Muscle of leg (tissue), 11 donors: ENCODE results near the gene OR6N1. TPM values are rescaled to one million over a fixed set of nuclear protein-coding genes. Genes with fewer than 3 reads are reported as not detected.

Experiments used
- DNase-seq: peaks from one replicate; pipeline ENCODE4 v3.0.0; 2013
- H3K27ac ChIP-seq: one replicate; pipeline ENCODE4 v1.5.1; 2013; ENCODE audit warnings: mild to moderate bottlenecking, low read length, control low read depth
- H3K27me3 ChIP-seq: one replicate; pipeline ENCODE4 v1.6.1; 2013; ENCODE audit warnings: low read length; ENCODE audit not compliant: control insufficient read depth, insufficient read depth
- H3K36me3 ChIP-seq: one replicate; pipeline ENCODE4 v1.6.1; 2013; ENCODE audit warnings: low read length; ENCODE audit not compliant: control insufficient read depth, insufficient read depth
- H3K4me1 ChIP-seq: one replicate; pipeline ENCODE4 v1.6.1; 2013; ENCODE audit warnings: low read length; ENCODE audit not compliant: control insufficient read depth, insufficient read depth
- H3K4me3 ChIP-seq: one replicate; pipeline ENCODE4 v1.5.1; 2013; ENCODE audit warnings: low read length, control low read depth
- H3K9me3 ChIP-seq: replicated peaks from 2 replicates; pipeline ENCODE4 v1.6.1; 2013; ENCODE audit warnings: low read depth, low read length; ENCODE audit not compliant: control insufficient read depth
- WGBS: methylation state at CpG from one replicate; pipeline ENCODE4 v1.1.5; 2013; ENCODE audit warnings: missing lambda C conversion rate; ENCODE audit not compliant: insufficient coverage; 5-methylcytosine and 5-hydroxymethylcytosine counted together
- polyA plus RNA-seq, 8 donors: library from polyadenylated mRNA; unstranded; fragments of 120-200 nt; gene quantifications; one replicate each; pipeline versions ENCODE4 v1.2.1 to v1.2.3, GENCODE V29; 2013; ENCODE audit warnings: inconsistent platforms in 1 of 8, low replicate concordance in 1 of 8; ENCODE audit not compliant: insufficient read length in 8 of 8, insufficient read depth in 1 of 8
- total RNA-seq: library from RNA; stranded (reverse); fragments of 120-200 nt; gene quantifications from one replicate; pipeline ENCODE4 v1.2.4, GENCODE V29; 2013

The OR6N1 gene
- total and polyA plus RNA-seq, 9 donors: not detected

GRCh38 chr1:158754420-158754819, 17.6 kb downstream of the OR6N1 start, which contains the start of gene OR6K6:
OR6K6 (plus strand) TSS chr1:158754720; CDS start chr1:158754888, 168 bp downstream.
- no peaks in the 10 kb centered on the region for H3K36me3 ChIP-seq
- no peaks in the 10 kb centered on the region for H3K4me1 ChIP-seq
- H3K4me3 ChIP-seq: no peak within 1 kb of the TSS
- no peak within 1 kb of the TSS for H3K27ac ChIP-seq
- no peaks in the 10 kb centered on the region for H3K9me3 ChIP-seq
- no peaks in the 10 kb centered on the region for H3K27me3 ChIP-seq
- no CpG with 5 or more reads among the region's 2 CpGs for WGBS
- no peak for DNase-seq

GRCh38 chr1:158752155-158752712, 19.8 kb downstream of the OR6N1 start:
- H3K27ac ChIP-seq: no peak overlapping the region
- no peaks in the 10 kb centered on the region for H3K9me3 ChIP-seq
- H3K36me3 ChIP-seq: no peaks in the 10 kb centered on the region
- no peak overlapping the region for H3K4me3 ChIP-seq
- no peaks in the 10 kb centered on the region for H3K4me1 ChIP-seq
- WGBS: 96% methylated on average over 5 of the region's 9 CpGs
- no peak for DNase-seq
- no peaks in the 10 kb centered on the region for H3K27me3 ChIP-seq

GRCh38 chr1:158735848-158736247, 36.1 kb downstream of the OR6N1 start:
- Histone ChIP-seq H3K36me3 (no peaks in the 10 kb centered on the region), H3K27me3 (no peaks in the 10 kb centered on the region), H3K27ac (no peak overlapping the region), H3K4me3 (no peak overlapping the region), H3K9me3 (no peaks in the 10 kb centered on the region), H3K4me1 (no peaks in the 10 kb centered on the region)
- no peak for DNase-seq

DNA sequence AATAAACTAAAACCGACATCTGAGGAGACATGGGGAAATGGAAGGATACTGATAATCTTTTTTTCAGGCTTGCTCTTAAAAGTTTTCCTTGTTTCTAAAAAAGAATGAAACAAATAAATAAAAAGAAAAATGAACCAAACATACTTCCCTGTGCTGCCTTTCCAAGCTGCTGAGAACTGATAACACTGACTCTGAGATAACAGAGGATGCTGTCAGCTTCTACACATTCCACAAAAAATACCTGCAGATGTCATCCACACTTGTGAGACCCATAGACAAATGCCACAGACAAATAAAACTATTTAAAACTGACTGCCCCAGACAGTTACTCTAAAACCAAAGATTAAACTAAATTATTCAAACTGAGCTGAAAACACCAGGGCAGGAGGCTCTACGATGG, 39.5 kb downstream of the OR6N1 start:
- Histone ChIP-seq H3K36me3 (no peaks in the 10 kb centered on the region), H3K27me3 (no peaks in the 10 kb centered on the region), H3K4me1 (no peaks in the 10 kb centered on the region), H3K9me3 (no peaks in the 10 kb centered on the region), H3K4me3 (no peak overlapping the region), H3K27ac (no peak overlapping the region)
- no peak for DNase-seq
- 20% methylated on average over 1 of the region's 2 CpGs for WGBS

GRCh38 chr1:158731707-158732106, 40.3 kb downstream of the OR6N1 start:
- WGBS: 79% methylated on average over 4 of the region's 4 CpGs
- H3K27me3 ChIP-seq: no peaks in the 10 kb centered on the region
- no peak for DNase-seq

DNA sequence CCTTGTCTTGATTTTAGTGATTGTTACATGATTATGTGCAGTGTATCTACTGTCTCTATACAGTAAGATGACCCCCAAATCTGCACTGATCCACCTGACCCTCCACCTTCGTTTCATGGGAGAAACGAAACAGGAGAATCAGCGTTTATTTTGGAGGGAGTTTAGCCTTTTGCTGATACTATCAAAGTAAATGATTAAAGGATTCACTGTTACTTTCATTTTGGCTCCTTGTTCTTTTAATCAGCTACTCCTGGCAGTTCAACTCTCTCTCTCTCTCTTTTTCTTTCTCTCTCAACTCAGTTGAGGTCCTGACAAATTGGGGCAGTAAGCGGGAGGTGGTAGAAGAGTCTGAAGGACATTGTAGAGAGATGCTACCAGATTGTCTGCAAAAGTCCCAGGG, 41.5 kb downstream of the OR6N1 start:
- Histone ChIP-seq H3K4me3 (no peak overlapping the region), H3K27me3 (no peaks in the 10 kb centered on the region), H3K9me3 (no peaks in the 10 kb centered on the region), H3K4me1 (no peaks in the 10 kb centered on the region), H3K27ac (no peak overlapping the region), H3K36me3 (no peaks in the 10 kb centered on the region)
- WGBS: no CpG with 5 or more reads among the region's 4 CpGs
- no peak for DNase-seq

More at GRCh38 chr1:158731707-158732106, 40.3 kb downstream of the OR6N1 start:
- no peak overlapping the region for H3K4me3 ChIP-seq
- no peaks in the 10 kb centered on the region for H3K36me3 ChIP-seq
- no peak overlapping the region for H3K27ac ChIP-seq
- no peaks in the 10 kb centered on the region for H3K4me1 ChIP-seq
- H3K9me3 ChIP-seq: no peaks in the 10 kb centered on the region

- H3K36me3 ChIP-seq: no peaks in the 10 kb centered on the region
- no peak for DNase-seq
- H3K9me3 ChIP-seq: no peaks in the 10 kb centered on the region
- H3K4me3 ChIP-seq: no peak overlapping the region
- WGBS: no CpG with 5 or more reads among the region's 3 CpGs
- no peaks in the 10 kb centered on the region for H3K4me1 ChIP-seq
- no peaks in the 10 kb centered on the region for H3K27me3 ChIP-seq
- H3K27ac ChIP-seq: no peak overlapping the region
Observed at GRCh38 chr1:158728510-158729225, 43.3 kb downstream of the OR6N1 start.

GRCh38 chr1:158724442-158724841, 47.6 kb downstream of the OR6N1 start:
- Histone ChIP-seq H3K4me3 (no peak overlapping the region), H3K36me3 (no peaks in the 10 kb centered on the region), H3K27me3 (no peaks in the 10 kb centered on the region), H3K4me1 (no peaks in the 10 kb centered on the region), H3K9me3 (no peaks in the 10 kb centered on the region), H3K27ac (no peak overlapping the region)
- no peak for DNase-seq
- WGBS: 88% methylated on average over 5 of the region's 5 CpGs

- H3K4me3 ChIP-seq: no peak within 1 kb of the TSS
Observed at GRCh38 chr1:158720620-158721019, 51.4 kb downstream of the OR6N1 start, which contains the start of gene OR6K3. OR6K3 (minus strand) TSS chr1:158720720; CDS start chr1:158718115, 2,605 bp downstream.

DNA sequence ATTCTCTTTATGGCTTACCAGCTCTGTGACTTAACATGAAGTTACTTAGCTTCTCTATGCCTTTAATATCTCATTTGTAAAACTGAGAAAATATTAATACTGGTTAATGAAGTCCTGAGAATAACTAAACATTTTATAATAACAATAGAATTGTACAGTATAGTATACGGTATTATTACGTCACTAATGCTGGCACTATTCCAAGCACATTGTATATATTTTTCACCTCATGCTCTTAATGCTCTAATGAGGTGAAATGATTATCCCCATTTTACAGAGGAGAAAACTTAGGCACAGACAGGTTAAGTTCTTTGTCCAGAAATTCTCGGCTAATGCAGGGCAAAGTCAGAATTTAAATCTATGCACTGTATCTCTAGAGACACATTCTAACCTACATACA, 52.3 kb downstream of the OR6N1 start:
- Histone ChIP-seq H3K9me3 (no peaks in the 10 kb centered on the region), H3K4me1 (no peaks in the 10 kb centered on the region), H3K27me3 (no peaks in the 10 kb centered on the region), H3K4me3 (no peak overlapping the region), H3K27ac (no peak overlapping the region), H3K36me3 (no peaks in the 10 kb centered on the region)
- no peak for DNase-seq
- no CpG with 5 or more reads among the region's 3 CpGs for WGBS

More at GRCh38 chr1:158720620-158721019, 51.4 kb downstream of the OR6N1 start, which contains the start of gene OR6K3:
- Histone ChIP-seq H3K9me3 (no peaks in the 10 kb centered on the region), H3K27ac (no peak within 1 kb of the TSS), H3K36me3 (no peaks in the 10 kb centered on the region), H3K4me1 (no peaks in the 10 kb centered on the region), H3K27me3 (no peaks in the 10 kb centered on the region)
- no CpG with 5 or more reads among the region's 2 CpGs for WGBS
- no peak for DNase-seq
